Stimulated activated CD4-positive, alpha-beta T cell treated with anti-CD3 and anti-CD28 coated beads, Interleukin-15, amount 100 ng/mL, for 1 hour (primary cell): Measurements from ENCODE around the gene ARHGAP35.
"Not testable (repeated sequence)": the region's sequence is repeated elsewhere in the genome, so short reads cannot be mapped to it uniquely, and the experiment has no call there.

Experiments used
- DNase-seq, 2 donors: peaks; one replicate each; pipeline ENCODE4 v3.0.0-alpha.2; 2020; ENCODE audit warnings: low read depth in 1 of 2, low spot score in 1 of 2

The ARHGAP35 gene

GRCh38 chr19:46842791-46843190, 18.0 kb upstream of the ARHGAP35 start:
- DNase-seq: no peak

DNA sequence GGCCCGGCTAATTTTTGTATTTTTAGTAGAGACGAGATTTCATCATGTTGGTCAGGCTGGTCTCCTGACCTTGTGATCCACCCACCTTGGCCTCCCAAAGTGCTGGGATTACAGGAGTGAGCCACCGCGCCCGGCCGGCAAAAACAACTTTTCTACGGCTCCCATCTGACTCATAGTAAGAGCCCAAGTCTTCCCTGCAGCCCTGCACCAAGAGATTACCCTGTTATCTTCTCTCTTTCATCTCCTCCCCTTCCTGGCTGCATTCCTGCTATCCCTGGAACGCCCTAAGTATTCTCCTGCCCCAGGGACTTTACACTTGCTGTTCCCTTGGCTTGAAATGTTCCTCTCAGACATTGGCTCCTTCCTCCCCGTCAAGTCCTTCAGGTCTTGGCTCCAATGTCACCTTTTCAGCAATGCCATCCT, 16.7 kb upstream of the ARHGAP35 start:
- DNase-seq: no peak

DNA sequence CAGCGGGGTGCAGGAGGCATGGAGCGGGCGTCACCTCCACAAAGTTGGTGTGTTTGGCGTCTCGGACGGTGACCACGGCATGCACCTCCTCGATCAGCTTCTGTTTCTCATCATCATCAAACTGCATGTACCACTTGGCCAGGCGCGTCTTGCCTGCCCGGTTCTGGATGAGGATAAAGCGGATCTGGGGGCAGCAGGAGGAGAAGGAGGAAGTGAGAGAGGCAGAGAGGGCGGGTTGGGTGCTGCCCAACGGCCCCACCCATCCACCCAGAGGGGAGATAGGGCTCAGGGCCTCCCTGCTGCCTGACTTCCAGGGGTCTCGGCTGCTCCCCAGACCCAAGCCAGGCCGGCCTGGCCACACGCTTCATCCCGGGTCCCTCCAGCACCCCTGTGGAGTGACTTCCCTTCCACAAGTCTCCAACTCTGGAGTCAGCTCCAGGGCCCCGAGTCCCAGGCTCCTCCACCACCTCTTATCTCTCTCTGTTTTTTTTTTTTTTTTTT, 14.8 kb upstream of the ARHGAP35 start:
- no peak for DNase-seq

GRCh38 chr19:46847528-46847927, 13.3 kb upstream of the ARHGAP35 start:
- no peak for DNase-seq

DNA sequence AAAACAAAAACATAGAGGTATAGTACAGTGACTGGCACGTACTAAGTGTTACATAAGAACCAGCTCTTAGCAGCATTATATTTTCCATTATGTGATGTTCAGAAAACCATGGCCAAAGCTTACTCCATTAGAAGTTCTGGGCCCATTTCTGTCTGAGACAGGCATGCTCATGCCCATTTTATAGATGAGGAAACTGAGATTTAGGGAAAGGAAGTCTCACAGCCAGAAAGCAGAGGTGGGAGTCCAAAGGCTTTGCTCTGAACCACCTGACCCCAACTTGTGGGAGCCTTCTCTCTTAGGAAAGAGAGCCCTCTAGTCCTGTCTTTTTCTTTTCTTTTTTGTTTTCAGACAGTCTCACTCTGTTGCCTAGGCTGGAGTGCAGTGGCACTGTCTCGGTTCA, 12.4 kb upstream of the ARHGAP35 start:
- DNase-seq: no peak

- no peak for DNase-seq
Observed at GRCh38 chr19:46849610-46850009, 11.2 kb upstream of the ARHGAP35 start.

DNA sequence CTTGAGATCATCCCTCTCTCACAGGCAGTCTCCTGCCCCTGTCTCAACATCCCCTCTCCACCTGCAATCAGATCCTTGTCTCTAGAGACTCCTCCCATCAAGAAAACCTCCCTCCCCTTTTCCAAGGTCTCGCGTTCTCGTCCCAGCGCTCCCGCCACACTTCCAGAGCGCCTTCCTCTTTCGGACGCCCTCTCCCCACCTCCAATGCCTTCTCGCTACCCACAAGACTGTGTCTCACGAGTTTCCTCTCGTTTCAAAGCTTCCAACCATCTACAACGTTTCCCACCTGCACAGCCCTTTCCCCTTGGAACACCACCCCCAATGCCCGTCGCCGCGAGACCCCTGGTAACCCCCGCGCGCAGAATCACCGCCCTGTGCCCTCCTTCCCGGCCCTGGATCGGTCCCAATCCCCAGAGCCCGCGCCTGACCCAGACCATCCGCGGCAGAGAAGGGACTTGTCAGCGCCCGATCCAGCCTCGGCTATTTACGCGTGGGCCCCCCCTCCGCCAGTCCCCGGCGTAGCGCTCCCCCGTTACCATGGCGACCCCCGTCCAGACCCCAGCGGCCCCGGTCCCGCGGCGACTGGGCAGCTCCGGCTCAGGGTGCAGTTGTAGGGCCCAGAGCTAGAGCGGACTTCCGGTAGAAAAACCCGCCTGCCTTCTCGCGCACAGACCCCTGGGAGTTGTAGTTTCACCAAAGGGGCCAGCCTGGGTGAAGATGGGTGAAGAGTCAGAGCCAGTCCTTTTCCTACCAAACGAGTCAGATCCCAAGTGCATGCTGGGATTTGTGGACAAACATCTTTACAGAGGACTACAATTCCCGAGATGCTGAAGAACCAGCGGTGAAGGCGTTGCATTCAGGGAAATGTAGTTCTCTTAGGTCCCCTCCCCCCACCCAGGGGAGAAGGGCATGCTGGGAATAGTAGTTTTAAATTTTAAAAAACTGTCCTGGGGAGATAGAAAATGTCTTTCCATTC, 10.3 kb upstream of the ARHGAP35 start, which contains the start of gene AP2S1:
Gene AP2S1 (minus strand): TSS at position 619 of the 976 bp plus-strand sequence. CDS start 80 bp downstream, at position 539.
- peak; percentile 77 to 82 for DNase-seq

DNA sequence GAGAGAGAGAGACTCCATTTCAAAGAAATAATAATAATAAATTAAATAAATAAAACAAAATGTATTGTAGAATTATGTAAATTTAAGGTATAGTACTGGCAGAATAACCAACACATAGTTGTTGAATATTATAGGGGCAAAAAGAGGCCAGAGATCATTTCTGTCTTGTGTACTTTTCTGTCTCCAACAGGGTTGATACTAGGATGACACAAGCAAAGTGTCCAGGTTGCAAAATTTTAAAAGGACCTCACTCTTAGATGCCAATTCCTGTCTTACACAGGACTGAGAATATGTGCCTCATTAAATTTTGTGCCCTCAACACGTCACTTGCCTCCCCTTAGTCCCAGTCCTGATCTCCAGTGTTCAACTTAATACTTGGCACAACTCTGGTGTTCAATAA, 8.0 kb upstream of the ARHGAP35 start:
- no peak for DNase-seq

- not testable (repeated sequence) for DNase-seq
Observed at GRCh38 chr19:46854698-46855097, 6.1 kb upstream of the ARHGAP35 start.

DNA sequence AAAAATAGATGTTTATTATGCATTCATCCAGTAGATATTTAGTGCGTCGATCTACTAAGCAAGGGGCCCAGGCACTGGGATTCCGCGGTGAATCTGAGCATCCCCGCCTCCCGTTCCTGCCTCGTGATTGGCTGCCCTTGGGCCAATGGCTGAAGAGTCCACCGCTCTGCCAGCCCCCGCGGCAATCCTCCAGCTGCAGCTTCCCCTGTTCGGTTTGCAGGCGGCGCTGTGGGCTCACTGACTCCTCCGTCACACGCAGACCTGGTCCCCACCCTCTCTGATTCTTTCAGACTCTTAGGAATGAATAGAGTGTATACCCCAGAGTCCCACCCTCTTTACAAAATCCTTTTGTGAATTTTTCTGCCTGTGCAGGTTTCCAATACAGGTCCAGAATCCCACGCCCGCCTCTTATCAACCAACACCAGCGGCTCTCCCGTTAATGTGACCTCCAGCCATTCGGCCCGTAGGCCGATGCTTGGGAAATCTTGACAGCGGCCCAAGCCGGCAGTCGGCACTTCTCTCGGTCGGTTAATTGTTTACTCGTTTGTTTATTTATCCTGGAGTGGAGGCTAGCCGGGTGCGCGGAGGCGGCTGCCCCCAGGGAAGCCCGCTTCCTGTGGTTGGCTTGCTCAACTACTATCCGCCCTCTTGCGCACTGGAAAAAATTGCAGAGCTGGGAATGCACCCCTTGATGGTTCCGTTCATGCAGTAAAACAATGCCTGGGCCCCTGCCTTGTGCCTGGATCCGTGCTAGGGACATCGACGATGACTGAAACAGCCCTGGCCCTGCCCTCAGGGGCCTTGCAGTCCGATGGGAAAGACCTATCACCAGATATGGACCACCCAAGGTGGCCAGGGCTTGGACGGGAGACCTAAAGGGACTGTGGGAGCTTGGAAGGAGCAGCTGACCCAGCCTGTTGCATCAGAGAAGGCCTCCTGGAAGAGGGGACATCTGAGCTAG, 4.5 kb upstream of the ARHGAP35 start:
- peak; percentile 81 to 85 for DNase-seq

- DNase-seq: no peak
Observed at GRCh38 chr19:46859637-46860124, 1.1 kb upstream of the ARHGAP35 start.

DNA sequence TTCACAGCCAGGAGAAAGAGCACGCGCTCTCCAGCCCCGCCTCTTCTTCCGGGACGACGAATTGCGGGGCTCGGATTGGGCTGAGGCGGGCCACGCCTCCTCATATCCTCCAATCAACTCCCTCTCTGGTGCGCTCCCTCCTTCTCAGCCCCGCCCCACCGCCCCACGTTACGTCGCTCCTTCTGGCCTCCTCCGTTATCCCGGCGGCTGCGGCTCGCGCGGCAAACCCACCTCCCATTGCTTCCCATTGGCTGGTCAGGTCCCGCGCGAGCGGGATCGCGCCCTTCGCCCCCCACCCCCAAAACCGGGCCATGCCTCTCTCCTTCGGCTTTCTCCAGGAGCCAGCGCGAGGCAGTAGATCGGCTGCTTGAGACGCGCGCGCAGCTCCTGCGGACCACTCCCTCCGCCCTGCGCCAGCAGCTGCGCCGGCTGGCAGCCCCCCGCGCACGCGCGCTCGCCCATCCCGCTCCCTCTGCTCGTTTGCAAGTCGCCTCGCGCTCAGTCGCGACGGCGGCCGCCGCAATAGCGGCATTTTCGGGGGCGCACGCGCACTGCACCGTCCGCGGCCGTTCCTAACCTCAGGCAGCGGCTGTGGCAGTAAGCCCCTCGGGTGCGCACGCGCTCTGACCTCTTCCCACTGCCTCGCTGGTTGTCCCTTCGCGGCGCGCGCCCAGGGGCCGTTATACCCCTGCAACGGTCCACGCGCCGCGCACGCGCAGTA, 512 bp upstream of the ARHGAP35 start:
- DNase-seq: peak; percentile 83 to 89

GRCh38 chr19:46861691-46862502, 1.1 kb downstream of the ARHGAP35 start:
- DNase-seq: no peak

GRCh38 chr19:46862503-46862834, 1.7 kb downstream of the ARHGAP35 start:
- no peak for DNase-seq

DNA sequence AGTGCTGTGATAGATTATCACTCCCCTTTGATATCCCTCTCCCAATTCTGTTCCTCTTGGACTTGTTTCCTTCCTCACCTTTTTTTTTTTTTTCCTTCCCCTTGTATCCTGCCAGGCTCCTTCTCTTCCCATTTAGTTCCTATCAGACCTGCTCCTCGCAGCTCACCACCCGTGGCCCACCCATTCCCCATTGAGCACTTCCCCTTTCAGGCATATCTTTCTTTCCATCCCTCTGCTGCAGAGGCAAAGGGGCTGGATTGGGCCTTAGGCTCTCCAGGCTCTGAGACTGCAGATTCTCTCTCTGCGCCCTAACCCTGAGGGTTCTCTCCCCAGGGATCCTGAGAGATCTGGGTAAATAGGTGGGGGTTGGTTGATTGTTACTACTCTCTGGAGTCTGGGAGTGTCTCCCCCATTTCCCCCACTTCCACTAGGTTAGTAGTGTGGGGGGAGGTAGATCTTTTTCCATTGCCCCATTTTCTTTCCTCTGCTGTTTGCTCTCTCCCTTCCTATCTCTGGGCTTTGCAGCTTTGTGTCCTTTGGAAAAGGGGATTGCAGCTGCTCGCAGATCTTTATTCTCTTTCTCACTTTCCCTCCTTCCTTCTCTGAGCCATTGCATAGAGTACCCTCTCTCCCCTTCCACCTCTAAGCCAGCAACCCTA, 2.3 kb downstream of the ARHGAP35 start:
- no peak for DNase-seq

DNA sequence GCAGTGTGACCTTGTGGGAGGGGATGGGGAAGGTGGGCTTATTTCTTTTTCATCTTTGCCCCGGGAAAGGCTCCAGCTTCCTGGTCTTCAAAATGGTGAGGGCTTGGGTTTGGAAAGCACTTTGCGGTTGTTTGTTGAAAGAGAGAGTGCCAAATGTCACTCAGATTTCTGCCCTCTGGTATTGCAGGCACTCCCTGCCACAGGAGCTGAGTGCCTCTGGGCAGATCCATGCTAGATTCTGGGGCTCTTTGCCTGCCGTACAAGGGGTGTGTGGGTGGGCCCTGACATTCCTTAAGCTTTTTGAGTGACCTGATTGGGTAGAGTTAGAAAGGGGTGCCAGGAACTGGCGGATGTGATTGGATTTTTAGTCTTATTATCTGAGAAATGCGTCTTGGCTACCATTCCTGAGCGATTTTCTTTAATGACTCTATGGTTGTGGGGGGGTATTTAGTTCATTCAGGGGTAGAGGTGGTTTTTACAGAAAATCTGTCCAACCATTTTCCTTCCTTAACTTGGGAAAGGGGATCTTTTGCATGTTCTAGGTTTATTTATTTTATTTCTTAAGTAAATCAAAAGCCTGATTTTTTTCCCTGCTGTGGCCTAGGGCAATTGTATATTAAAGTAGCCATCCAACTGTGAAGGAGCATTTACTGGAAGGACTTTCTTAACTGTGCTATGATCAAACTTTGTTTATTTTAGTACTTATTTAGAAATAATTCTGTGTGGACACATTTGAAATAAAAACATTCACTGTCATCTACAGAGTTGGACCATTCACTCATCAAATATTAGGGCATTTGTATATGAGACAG, 3.2 kb downstream of the ARHGAP35 start:
- no peak for DNase-seq

DNA sequence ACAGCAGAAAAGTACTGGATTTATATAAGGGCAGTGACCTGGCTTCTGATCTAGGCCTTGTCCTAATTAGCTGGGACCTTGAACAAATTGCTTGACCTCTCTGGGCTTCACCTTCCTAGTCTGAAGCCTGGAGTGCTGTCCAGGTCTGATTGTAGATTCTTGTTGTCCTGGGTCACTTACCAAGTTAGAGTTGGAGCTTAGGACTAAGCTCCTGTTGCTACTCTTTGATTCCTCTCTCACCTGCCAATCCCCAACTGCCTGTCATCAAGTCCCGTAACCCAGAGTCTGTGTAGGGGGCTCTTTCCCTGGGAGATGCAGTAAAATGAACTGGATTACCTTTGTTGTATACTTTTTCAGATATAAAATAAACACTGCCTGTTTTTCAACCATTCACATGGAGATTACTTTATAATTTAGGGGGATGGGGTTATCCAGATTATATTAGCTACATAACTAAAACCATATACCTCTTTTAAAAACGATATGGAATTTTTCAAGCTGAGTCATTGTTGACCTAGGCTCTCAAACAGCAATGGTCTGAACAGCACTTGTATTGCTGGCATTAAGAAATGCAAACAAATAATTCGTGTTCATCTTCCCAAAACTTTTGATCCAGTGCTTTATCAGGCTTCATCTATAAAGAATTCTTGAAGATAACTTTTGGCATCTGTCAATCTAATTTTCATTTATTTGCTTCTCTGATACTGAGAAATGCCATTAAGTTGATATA, 5.8 kb downstream of the ARHGAP35 start:
- no peak for DNase-seq

GRCh38 chr19:46867170-46867569, 6.4 kb downstream of the ARHGAP35 start:
- no peak for DNase-seq
